Right lobe of liver (tissue), 4 donors: ENCODE results near the gene GGA1.

Source experiments
- CTCF ChIP-seq, 4 donors: fragments of 200-600 bp in 3 of 4; fragments of 450-650 bp in 1 of 4; IDR thresholded peaks; one replicate each; pipeline versions ENCODE4 v1.5.1 to v1.8.0; 2016 to 2022; ENCODE audit warnings: antibody characterized with exemption in 4 of 4, mild to moderate bottlenecking in 2 of 4
- POLR2A ChIP-seq: fragments of 450-650 bp; IDR thresholded peaks from one replicate; pipeline ENCODE4 v1.6.1; 2017; ENCODE audit warnings: antibody characterized with exemption, mild to moderate bottlenecking
- donor health status: DM: no; HTN: no; CAD: no.
- donor health status: DM: no; HTN: no; CAD: no.
- donor health status: DM: no; HTN: yes; CAD: no.

- no peak for TF ChIP-seq POLR2A
- no peak for TF ChIP-seq CTCF (IDR thresholded peaks at IDR 0.05)
These were observed 42.8 kb upstream of the GGA1 start for GRCh38 chr22:37565830-37566229.
